Measurements from ENCODE around the gene DISC1.

GRCh38 chr1:231743966-231744365 is 117.4 kb downstream of the DISC1 start:
- TF ChIP-seq CTCF (conservative IDR thresholded peaks at IDR 0.05 in 1 of 2, IDR thresholded peaks at IDR 0.05 in 1 of 2; ENCODE audit: low read depth in 1 of 2, low read length in 2 of 2) (no peak), EZH2 (IDR thresholded peaks at IDR 0.05; ENCODE audit: low read length, missing control alignments) (no peak)

Data from fibroblast of lung (primary cell).